Measurements from ENCODE around the gene PYGO1. TPM values are rescaled to one million over a fixed set of nuclear protein-coding genes. Genes with fewer than 3 reads are reported as not detected.

PYGO1 gene
- total RNA-seq, 1 donor from 2014 or later, result 9.3 TPM

DNA sequence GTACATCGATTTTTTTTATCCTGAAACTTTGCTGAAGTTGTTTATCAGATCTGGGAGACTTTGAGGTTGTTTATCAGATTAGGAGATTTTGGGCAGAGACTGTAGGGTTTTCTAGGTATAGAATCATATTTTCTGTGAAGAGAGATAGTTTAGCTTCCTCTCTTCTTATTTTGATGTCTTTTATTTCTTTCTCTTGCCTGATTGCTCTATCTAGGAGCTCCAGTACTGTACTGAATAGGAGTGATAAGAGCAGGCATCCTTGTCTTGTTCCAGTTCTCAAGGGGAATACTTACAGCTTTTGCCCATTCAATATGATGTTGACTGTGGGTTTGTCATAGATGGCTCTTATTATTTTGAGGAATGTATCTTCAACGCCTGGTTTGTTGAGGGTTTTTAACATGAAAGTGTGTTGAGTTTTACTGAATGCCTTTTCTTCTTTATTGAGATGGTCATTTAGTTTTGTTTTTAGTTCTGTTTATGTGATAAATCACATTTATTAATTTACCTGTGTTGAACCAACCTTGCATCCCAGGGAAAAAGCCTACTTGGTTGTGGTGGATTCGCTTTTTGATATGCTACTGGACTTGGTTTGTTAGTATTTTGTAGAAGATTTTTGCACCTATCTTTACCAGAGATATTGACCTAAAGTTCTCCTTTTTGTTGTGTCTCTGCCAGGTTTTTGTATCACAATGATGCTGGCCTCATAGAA is 65.2 kb downstream of the PYGO1 start:
- Histone ChIP-seq H3K27ac (no peak overlapping the region), H3F3A (ENCODE audit: low read depth) (no peaks in the 10 kb centered on the region), H3K79me2 (ENCODE audit: low read depth) (no peaks in the 10 kb centered on the region), H2AFZ (replicated peaks) (no peak overlapping the region), H3K9ac (no peak overlapping the region), H3K4me2 (no peak overlapping the region), H3K27me3 (no peaks in the 10 kb centered on the region), H3K36me3 (no peaks in the 10 kb centered on the region), H3K4me3 (no peak overlapping the region), H3K4me1 (no peaks in the 10 kb centered on the region), H4K20me1 (ENCODE audit: low read depth) (no peaks in the 10 kb centered on the region), H3K9me3 (ENCODE audit: low read depth) (no peaks in the 10 kb centered on the region)
- Mint-ChIP-seq H3K9me3 (peaks cover 16% of the 10 kb centered on the region), H3K27me3 (ENCODE audit: insufficient read depth, low read depth) (no peaks in the 10 kb centered on the region), H3K36me3 (no peaks in the 10 kb centered on the region), H3K27ac (no peak overlapping the region), H3K4me3 (no peak overlapping the region), H3K4me1 (no peaks in the 10 kb centered on the region)
- no peak for TF ChIP-seq EZH2 (IDR thresholded peaks at IDR 0.05)
- TF ChIP-seq EZH2phosphoT487 (IDR thresholded peaks at IDR 0.05), result no peak
- TF ChIP-seq, protein P1, sequence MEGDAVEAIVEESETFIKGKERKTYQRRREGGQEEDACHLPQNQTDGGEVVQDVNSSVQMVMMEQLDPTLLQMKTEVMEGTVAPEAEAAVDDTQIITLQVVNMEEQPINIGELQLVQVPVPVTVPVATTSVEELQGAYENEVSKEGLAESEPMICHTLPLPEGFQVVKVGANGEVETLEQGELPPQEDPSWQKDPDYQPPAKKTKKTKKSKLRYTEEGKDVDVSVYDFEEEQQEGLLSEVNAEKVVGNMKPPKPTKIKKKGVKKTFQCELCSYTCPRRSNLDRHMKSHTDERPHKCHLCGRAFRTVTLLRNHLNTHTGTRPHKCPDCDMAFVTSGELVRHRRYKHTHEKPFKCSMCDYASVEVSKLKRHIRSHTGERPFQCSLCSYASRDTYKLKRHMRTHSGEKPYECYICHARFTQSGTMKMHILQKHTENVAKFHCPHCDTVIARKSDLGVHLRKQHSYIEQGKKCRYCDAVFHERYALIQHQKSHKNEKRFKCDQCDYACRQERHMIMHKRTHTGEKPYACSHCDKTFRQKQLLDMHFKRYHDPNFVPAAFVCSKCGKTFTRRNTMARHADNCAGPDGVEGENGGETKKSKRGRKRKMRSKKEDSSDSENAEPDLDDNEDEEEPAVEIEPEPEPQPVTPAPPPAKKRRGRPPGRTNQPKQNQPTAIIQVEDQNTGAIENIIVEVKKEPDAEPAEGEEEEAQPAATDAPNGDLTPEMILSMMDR (IDR thresholded peaks at IDR 0.05), result no peak
- DNase-seq (ENCODE audit: low spot score), result no peak

DNA sequence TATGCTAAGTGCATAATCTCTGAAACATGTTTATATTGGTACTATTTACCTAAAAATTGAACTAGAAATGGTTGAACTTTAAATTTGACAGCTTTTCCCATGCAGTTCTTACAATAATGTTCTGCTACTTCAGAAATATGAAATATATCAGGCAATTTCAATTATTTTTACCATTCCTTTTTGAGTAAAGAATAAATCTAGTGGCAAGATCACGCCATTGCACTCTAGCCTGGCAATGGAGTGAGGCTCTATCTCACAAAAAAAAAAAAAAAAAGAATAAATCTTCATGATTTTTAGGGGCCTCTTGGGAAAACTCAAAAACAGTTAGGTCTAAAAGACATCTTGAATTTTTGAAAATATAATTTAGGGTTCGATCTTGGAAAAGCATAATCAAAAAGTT is 69.5 kb downstream of the PYGO1 start:
- Mint-ChIP-seq H3K4me3 (no peak overlapping the region), H3K4me1 (peaks cover 4% of the 10 kb centered on the region), H3K9me3 (peaks cover 10% of the 10 kb centered on the region), H3K27me3 (ENCODE audit: insufficient read depth, low read depth) (peaks cover 3% of the 10 kb centered on the region), H3K27ac (no peak overlapping the region), H3K36me3 (no peaks in the 10 kb centered on the region)
- TF ChIP-seq, protein P1 (IDR thresholded peaks at IDR 0.05), result peak; percentile 31
- no peak for TF ChIP-seq EZH2phosphoT487 (IDR thresholded peaks at IDR 0.05)
- H3F3A ChIP-seq (ENCODE audit: low read depth), result no peaks in the 10 kb centered on the region
- no peaks in the 10 kb centered on the region for H3K79me2 ChIP-seq (ENCODE audit: low read depth)
- no peaks in the 10 kb centered on the region for H3K9me3 ChIP-seq (ENCODE audit: low read depth)
- no peak overlapping the region for H3K4me2 ChIP-seq
- no peak overlapping the region for H2AFZ ChIP-seq (replicated peaks)
- no peaks in the 10 kb centered on the region for H3K27me3 ChIP-seq
- no peaks in the 10 kb centered on the region for H3K36me3 ChIP-seq
- H3K4me3 ChIP-seq, result no peak overlapping the region
- no peak overlapping the region for H3K9ac ChIP-seq
- peaks cover 4% of the 10 kb centered on the region for H3K4me1 ChIP-seq
- no peaks in the 10 kb centered on the region for H4K20me1 ChIP-seq (ENCODE audit: low read depth)
- no peak for DNase-seq (ENCODE audit: low spot score)
- no peak overlapping the region for H3K27ac ChIP-seq

DNA sequence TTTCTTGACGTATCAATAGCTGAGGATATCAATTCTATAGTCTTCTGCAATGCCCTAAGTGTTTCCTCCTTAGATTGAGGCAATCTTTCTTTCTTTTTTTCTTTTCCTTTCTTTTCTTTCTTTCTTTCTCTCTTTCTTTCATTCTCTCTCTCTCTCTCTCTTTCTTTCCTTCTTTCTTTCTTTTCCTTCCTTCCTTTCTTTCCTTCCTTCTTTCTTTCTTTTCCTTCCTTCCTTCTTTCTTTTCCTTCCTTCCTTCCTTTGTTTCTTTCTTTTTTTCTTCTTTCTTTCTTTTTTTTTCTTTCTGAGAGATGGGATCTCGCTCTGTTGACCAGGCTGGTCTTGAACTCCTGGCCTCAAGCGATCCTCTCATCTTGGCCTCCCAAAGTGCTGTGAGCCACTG is 70.1 kb downstream of the PYGO1 start:
- no peaks in the 10 kb centered on the region for H4K20me1 ChIP-seq (ENCODE audit: low read depth)
- peaks cover 3% of the 10 kb centered on the region for H3K27me3 Mint-ChIP-seq (ENCODE audit: insufficient read depth, low read depth)
- no peaks in the 10 kb centered on the region for H3K36me3 Mint-ChIP-seq
- H3K79me2 ChIP-seq (ENCODE audit: low read depth), result no peaks in the 10 kb centered on the region
- no peaks in the 10 kb centered on the region for H3F3A ChIP-seq (ENCODE audit: low read depth)
- no peaks in the 10 kb centered on the region for H3K27me3 ChIP-seq
- H3K9me3 Mint-ChIP-seq, result peaks cover 5% of the 10 kb centered on the region
- TF ChIP-seq EZH2phosphoT487 (IDR thresholded peaks at IDR 0.05), result no peak
- TF ChIP-seq EZH2 (IDR thresholded peaks at IDR 0.05), result no peak
- TF ChIP-seq, protein P1 (IDR thresholded peaks at IDR 0.05), result no peak
- H3K9ac ChIP-seq, result no peak overlapping the region
- no peak for DNase-seq (ENCODE audit: low spot score)
- H3K27ac ChIP-seq, result no peak overlapping the region
- no peaks in the 10 kb centered on the region for H3K9me3 ChIP-seq (ENCODE audit: low read depth)
- H3K27ac Mint-ChIP-seq, result no peak overlapping the region
- no peak overlapping the region for H3K4me2 ChIP-seq
- H3K36me3 ChIP-seq, result no peaks in the 10 kb centered on the region
- H3K4me1 Mint-ChIP-seq, result peaks cover 9% of the 10 kb centered on the region
- H3K4me3 Mint-ChIP-seq, result no peak overlapping the region
- H3K4me3 ChIP-seq, result no peak overlapping the region
- H3K4me1 ChIP-seq, result peaks cover 4% of the 10 kb centered on the region
- no peak overlapping the region for H2AFZ ChIP-seq (replicated peaks)

All from neural progenitor cell (in vitro differentiated cells).